H1 (cell line): Measurements from ENCODE around the gene RNF224. TPM values are rescaled to one million over a fixed set of nuclear protein-coding genes. Genes with fewer than 3 reads are reported as not detected.

Source experiments
- CTCF ChIA-PET: fragments of 300-600 bp; sonication (Branson Sonifier 250); formaldehyde crosslinking; loops from one replicate; lab custom pipeline; 2021; ENCODE audit not compliant: partially characterized antibody; lab: Charles Lee
- POLR2A ChIA-PET: fragments of 300-600 bp; sonication (Branson Sonifier 250); formaldehyde crosslinking; loops from one replicate; lab custom pipeline; 2021; ENCODE audit warnings: inconsistent platforms; ENCODE audit not compliant: partially characterized antibody; lab: Charles Lee
- DNase-seq, 2 experiments: peaks; one replicate each; pipeline versions ENCODE4 v3.0.0 to v3.0.0-alpha.2; 2010 to 2022; ENCODE audit warnings: low spot score in 2 of 2, low read depth in 1 of 2, mixed read lengths in 1 of 2
- FAIRE-seq: peaks from 2 replicates; lab custom pipeline; 2011; peaks lifted over from hg19 to GRCh38; lab: Jason Lieb, UNC
- H2AFZ ChIP-seq: 2 replicates; pipeline ENCODE4 v1.8.1; 2012; ENCODE audit warnings: low read length, inconsistent platforms
- H2AK5ac ChIP-seq: 2 replicates; pipeline ENCODE4 v1.6.1; 2013; ENCODE audit warnings: low read depth, low read length
- H2BK120ac ChIP-seq: replicated peaks from 2 replicates; pipeline ENCODE3; 2013; ENCODE audit warnings: low read depth, low read length, inconsistent platforms
- H2BK12ac ChIP-seq: 2 replicates; pipeline ENCODE4 v1.6.1; 2013; ENCODE audit warnings: low read depth, low read length
- H2BK15ac ChIP-seq: 2 replicates; pipeline ENCODE4 v1.6.1; 2013; ENCODE audit warnings: low read length
- H2BK20ac ChIP-seq: 2 replicates; pipeline ENCODE4 v1.6.1; 2013; ENCODE audit warnings: low read length
- H2BK5ac ChIP-seq: 2 replicates; pipeline ENCODE4 v1.6.1; 2013; ENCODE audit warnings: low read depth, low read length
- H3K14ac ChIP-seq: 2 replicates; pipeline ENCODE4 v1.6.1; 2013; ENCODE audit warnings: inconsistent platforms; ENCODE audit not compliant: insufficient read length
- H3K18ac ChIP-seq: 2 replicates; pipeline ENCODE4 v1.6.1; 2013; ENCODE audit warnings: low read length; ENCODE audit errors: extremely low read depth
- H3K23ac ChIP-seq: 2 replicates; pipeline ENCODE4 v1.6.1; 2013; ENCODE audit warnings: inconsistent platforms; ENCODE audit not compliant: insufficient read length
- H3K23me2 ChIP-seq: 2 replicates; pipeline ENCODE4 v1.6.1; 2013; ENCODE audit warnings: low read depth, low read length
- H3K27ac ChIP-seq: 2 replicates; pipeline ENCODE4 v1.6.1; 2011; ENCODE audit warnings: low read depth, low read length, inconsistent platforms
- H3K27me3 ChIP-seq, 4 experiments: replicated peaks in 1 of 4; 1 replicate in 1 of 4; 2 replicates in 3 of 4; pipeline versions ENCODE4 v1.6.1 to v1.8.1; 2011 to 2013; ENCODE audit warnings: low read length in 3 of 4, mild to moderate bottlenecking in 3 of 4, inconsistent platforms in 2 of 4, mixed read lengths in 2 of 4, moderate library complexity in 1 of 4; ENCODE audit not compliant: control insufficient read depth in 3 of 4, insufficient read depth in 3 of 4; ENCODE audit errors: extremely low read depth in 1 of 4
- H3K36me3 ChIP-seq, 4 experiments: 2 replicates each; pipeline versions ENCODE4 v1.6.1 to v1.8.1; 2011 to 2013; ENCODE audit warnings: mild to moderate bottlenecking in 4 of 4, low read length in 3 of 4, moderate library complexity in 2 of 4, control low read depth in 1 of 4, inconsistent platforms in 1 of 4; ENCODE audit not compliant: insufficient read depth in 4 of 4, control insufficient read depth in 2 of 4
- H3K4ac ChIP-seq: replicated peaks from 2 replicates; pipeline ENCODE3; 2013; ENCODE audit warnings: low read length, low read depth, mixed read lengths, inconsistent platforms; ENCODE audit not compliant: insufficient read length
- H3K4me1 ChIP-seq, 4 experiments: replicated peaks in 1 of 4; 1 replicate in 1 of 4; 2 replicates in 3 of 4; pipeline versions ENCODE4 v1.6.1 to v1.8.1; 2011 to 2013; ENCODE audit warnings: low read length in 3 of 4, inconsistent platforms in 2 of 4, mixed read lengths in 1 of 4; ENCODE audit not compliant: insufficient read depth in 4 of 4, control insufficient read depth in 3 of 4
- H3K4me2 ChIP-seq, 2 experiments: 2 replicates each; pipeline versions ENCODE4 v1.6.1 to v1.8.1; 2011 to 2013; ENCODE audit warnings: low read depth in 2 of 2, low read length in 2 of 2, control low read depth in 1 of 2, inconsistent platforms in 1 of 2, mild to moderate bottlenecking in 1 of 2; ENCODE audit not compliant: insufficient read depth in 1 of 2
- H3K4me3 ChIP-seq, 4 experiments: fragments of 200-600, 300-600 bp in 1 of 4; sonication (generic), shearing (Covaris generic), sonication (Bioruptor Twin) in 1 of 4; 2 replicates each; pipeline versions ENCODE4 v1.5.1 to v1.8.1; 2011 to 2016; ENCODE audit warnings: low read length in 4 of 4, low read depth in 3 of 4, control low read depth in 2 of 4, inconsistent platforms in 2 of 4, mild to moderate bottlenecking in 2 of 4, mixed read lengths in 1 of 4, moderate library complexity in 1 of 4; ENCODE audit not compliant: insufficient read depth in 2 of 4; ENCODE audit errors: extremely low read depth in 1 of 4
- H3K56ac ChIP-seq: replicated peaks from 2 replicates; pipeline ENCODE3; 2013; ENCODE audit warnings: low read depth, mild to moderate bottlenecking, mixed read lengths, low read length, inconsistent platforms; ENCODE audit not compliant: insufficient read length
- H3K79me1 ChIP-seq: 2 replicates; pipeline ENCODE4 v1.6.1; 2013; ENCODE audit warnings: low read depth, low read length, control low read depth
- H3K79me2 ChIP-seq, 2 experiments: 2 replicates each; pipeline versions ENCODE4 v1.6.1 to v1.8.1; 2012 to 2013; ENCODE audit warnings: low read length in 2 of 2, mild to moderate bottlenecking in 2 of 2, inconsistent platforms in 1 of 2; ENCODE audit not compliant: insufficient read depth in 2 of 2, control insufficient read depth in 1 of 2
- H3K9ac ChIP-seq, 4 experiments: replicated peaks in 1 of 4; 1 replicate in 1 of 4; 2 replicates in 3 of 4; pipeline versions ENCODE4 v1.6.1 to v1.8.1; 2011 to 2013; ENCODE audit warnings: low read depth in 3 of 4, low read length in 3 of 4, control low read depth in 2 of 4, mild to moderate bottlenecking in 2 of 4, moderate library complexity in 2 of 4, inconsistent platforms in 1 of 4; ENCODE audit errors: extremely low read depth in 1 of 4
- H3K9me3 ChIP-seq, 2 experiments: 2 replicates each; pipeline versions ENCODE4 v1.6.1 to v1.8.1; 2012 to 2013; ENCODE audit warnings: mild to moderate bottlenecking in 2 of 2, moderate library complexity in 2 of 2, control low read depth in 1 of 2, inconsistent platforms in 1 of 2, low read depth in 1 of 2, low read length in 1 of 2, mixed read lengths in 1 of 2; ENCODE audit not compliant: insufficient read depth in 2 of 2
- H4K20me1 ChIP-seq, 2 experiments: replicated peaks in 1 of 2; 2 replicates each; pipeline versions ENCODE3 to v1.8.1; 2011 to 2013; ENCODE audit warnings: inconsistent platforms in 2 of 2, low read length in 2 of 2, mild to moderate bottlenecking in 1 of 2; ENCODE audit not compliant: insufficient read depth in 2 of 2, control insufficient read depth in 1 of 2
- H4K5ac ChIP-seq: 2 replicates; pipeline ENCODE4 v1.6.1; 2013; ENCODE audit warnings: low read length, low read depth, mixed read lengths, inconsistent platforms; ENCODE audit not compliant: insufficient read length
- H4K8ac ChIP-seq: 2 replicates; pipeline ENCODE4 v1.8.0; 2013; ENCODE audit warnings: mild to moderate bottlenecking, moderate library complexity, low read length, inconsistent platforms; ENCODE audit not compliant: insufficient read depth; ENCODE audit errors: extremely low read depth
- H4K91ac ChIP-seq: replicated peaks from 2 replicates; pipeline ENCODE3; 2013; ENCODE audit warnings: low read length, mixed read lengths, inconsistent platforms; ENCODE audit not compliant: insufficient read length
- BRCA1 ChIP-seq: IDR thresholded peaks from 2 replicates; pipeline ENCODE4 v1.6.1; 2012; ENCODE audit warnings: low read depth, low read length, improper control_type of control experiment
- CBX8 ChIP-seq: fragments of 300-800, 300-1000 bp; sonication (generic); IDR thresholded peaks from 2 replicates; pipeline ENCODE4 v1.7.1; 2016; ENCODE audit warnings: low read depth, low read length, borderline replicate concordance
- CHD1 ChIP-seq: IDR thresholded peaks from 2 replicates; pipeline ENCODE4 v1.6.1; 2012; ENCODE audit warnings: low read depth, low read length, improper control_type of control experiment
- KDM4A ChIP-seq: IDR thresholded peaks from one replicate; pipeline ENCODE4 v1.7.1; 2012; ENCODE audit warnings: low read depth, mild to moderate bottlenecking, moderate library complexity, low read length, inconsistent platforms; ENCODE audit not compliant: severe bottlenecking
- RFX5 ChIP-seq: IDR thresholded peaks from 2 replicates; pipeline ENCODE4 v1.6.1; 2011; ENCODE audit warnings: low read depth, low read length, improper control_type of control experiment, borderline replicate concordance
- RXRA ChIP-seq: IDR thresholded peaks from 2 replicates; pipeline ENCODE4 v1.6.1; 2011; ENCODE audit warnings: low read depth, mild to moderate bottlenecking, low read length, moderate library complexity; ENCODE audit not compliant: insufficient read depth
- SAP30 ChIP-seq: fragments of 300-600 bp; sonication (generic); IDR thresholded peaks from 2 replicates; pipeline ENCODE4 v1.7.1; 2012; ENCODE audit warnings: low read length, moderate library complexity, mild to moderate bottlenecking, inconsistent platforms; ENCODE audit not compliant: insufficient read depth, insufficient replicate concordance
- SIRT6 ChIP-seq: IDR thresholded peaks from one replicate; pipeline ENCODE4 v1.7.1; 2012; ENCODE audit warnings: low read length, inconsistent platforms
- SP1 ChIP-seq: IDR thresholded peaks from 2 replicates; pipeline ENCODE4 v1.6.1; 2011; ENCODE audit warnings: low read depth, low read length
- SP4 ChIP-seq: IDR thresholded peaks from 2 replicates; pipeline ENCODE4 v1.6.1; 2012; ENCODE audit warnings: low read length, inconsistent platforms
- TCF12 ChIP-seq: IDR thresholded peaks from 2 replicates; pipeline ENCODE4 v1.6.1; 2011; ENCODE audit warnings: low read depth, mild to moderate bottlenecking, low read length
- ZNF274 ChIP-seq: IDR thresholded peaks from 2 replicates; pipeline ENCODE4 v1.7.0; 2012; ENCODE audit warnings: low read length, borderline replicate concordance; ENCODE audit errors: extremely low read depth
- WGBS, 2 experiments: shearing (Covaris generic) in 1 of 2; methylation state at CpG; one replicate each; pipeline versions ENCODE4 v1.1.6 to v1.1.7; 2013 to 2015; ENCODE audit warnings: low lambda C conversion rate in 2 of 2, mixed read lengths in 2 of 2, inconsistent platforms in 1 of 2, low coverage in 1 of 2, missing lambda C conversion rate in 1 of 2; ENCODE audit not compliant: insufficient replicate concordance in 2 of 2, insufficient coverage in 1 of 2, insufficient read length in 1 of 2; ENCODE audit errors: extremely low coverage in 1 of 2, missing lambda C conversion rate in 1 of 2; 5-methylcytosine and 5-hydroxymethylcytosine counted together
- polyA plus RNA-seq, 7 experiments: library from polyadenylated mRNA; depleted of rRNA in 3 of 7; stranded (reverse) in 5 of 7; unstranded in 2 of 7; fragments of >200 nt in 5 of 7; fragments of 200-250 nt in 2 of 7; gene quantifications; 1 replicate in 5 of 7; 2 replicates in 1 of 7; 4 replicates in 1 of 7; pipeline versions ENCODE4 v1.2.1 to v1.2.3, GENCODE V29; 2011 to 2013; ENCODE audit warnings: missing spikeins in 2 of 7, mixed read lengths in 2 of 7
- total RNA-seq: library from RNA; stranded (reverse); fragmentation: NEBNext Ultra II Directional; extraction: Animal tissue kit (Norgen Biotek cat#: 25700); gene quantifications from 2 replicates; pipeline ENCODE4 v1.2.1, GENCODE V29; 2021

The RNF224 gene
- total and polyA plus RNA-seq, 2 of the 8 experiments (the other 6 are each of a cell fraction or from before 2014, with no cell fraction given), result 0.24 TPM; not detected in 1

GRCh38 chr9:137271696-137272076 is 44.4 kb downstream of the RNF224 start:
- no peaks in the 10 kb centered on the region for H3K27me3 ChIP-seq
- no peaks in the 10 kb centered on the region for H3K79me1 ChIP-seq
- no peak overlapping the region for H4K8ac ChIP-seq
- H4K5ac ChIP-seq, result no peak overlapping the region
- H3K18ac ChIP-seq, result no peak overlapping the region
- no peak overlapping the region for H2AFZ ChIP-seq
- no peak overlapping the region for H3K9ac ChIP-seq
- H3K27ac ChIP-seq, result no peak overlapping the region
- ChIA-PET CTCF (interaction anchor here (1.0 kb wide), 1 partner anchor 17 kb away, joined by 3 read pairs; the partner anchor contains the start of gene NELFB), POLR2A (interaction anchor here (0.7 to 47.8 kb wide), 4 partner anchors 10 to 37 kb away, joined by 3 to 1462 read pairs (median 4); partner anchors contain the start of genes CYSRT1, NDOR1, NELFB and RNF208)
- no peak overlapping the region for H3K56ac ChIP-seq
- FAIRE-seq (no peak), DNase-seq (no peak)
- H3K23ac ChIP-seq, result no peak overlapping the region
- H4K20me1 ChIP-seq, result peaks cover 4 to 9% of the 10 kb centered on the region in 2 experiments
- no peaks in the 10 kb centered on the region for H3K9me3 ChIP-seq
- no peak overlapping the region for H2BK15ac ChIP-seq
- no peak overlapping the region for H2BK5ac ChIP-seq
- no peak overlapping the region for H3K4me2 ChIP-seq
- H2BK120ac ChIP-seq, result no peak overlapping the region
- peaks cover 0 to 11% (median 6%) of the 10 kb centered on the region in 4 experiments; a peak in 6 of 7 replicates for H3K4me1 ChIP-seq
- H3K4me3 ChIP-seq, result no peak overlapping the region
- H4K91ac ChIP-seq, result no peak overlapping the region
- WGBS, 2 experiments, result 86% methylated on average over 1 of the region's 3 CpGs; no CpG with 5 or more reads in 1 of the 2 experiments
- H3K4ac ChIP-seq, result no peak overlapping the region
- no peak overlapping the region for H3K14ac ChIP-seq
- peaks cover 0 to 21% (median 14%) of the 10 kb centered on the region in 4 experiments; a peak in 6 of 8 replicates for H3K36me3 ChIP-seq
- H3K23me2 ChIP-seq, result peaks cover 2% of the 10 kb centered on the region; the same call in 1 of the 2 replicates
- TF ChIP-seq KDM4A (no peak), SP1 (no peak), ZNF274 (no peak), TCF12 (no peak), BRCA1 (no peak), RFX5 (no peak), SAP30 (no peak), SIRT6 (no peak), CBX8 (no peak), SP4 (no peak), RXRA (no peak), CHD1 (no peak)
- H2BK12ac ChIP-seq, result no peak overlapping the region
- H3K79me2 ChIP-seq, result no peaks in the 10 kb centered on the region
- no peak overlapping the region for H2BK20ac ChIP-seq
- H2AK5ac ChIP-seq, result no peak overlapping the region
